HepG2 (cell line): ENCODE measurements around the gene PSD4. TPM values are rescaled to one million over a fixed set of nuclear protein-coding genes. Genes with fewer than 3 reads are reported as not detected.
A peak's percentile ranks its signal among the peaks of the same experiment; 100 is the strongest.

Source experiments
- AGO2 ChIP-seq: fragments of 200-400 bp; formaldehyde crosslinking; optimal IDR thresholded peaks from 2 replicates; pipeline ENCODE3; 2017; ENCODE audit warnings: mild to moderate bottlenecking, low read depth, low read length, moderate library complexity
- AHR ChIP-seq: IDR thresholded peaks from 2 replicates; pipeline ENCODE4 v1.6.1; 2018; ENCODE audit warnings: missing genetic modification reagents, missing compliant biosample characterization
- CBX5 ChIP-seq: sonication (generic); formaldehyde crosslinking; IDR thresholded peaks from 2 replicates; pipeline ENCODE4 v1.4.0; 2020; ENCODE audit warnings: missing genetic modification reagents, borderline replicate concordance
- ELF4 ChIP-seq: sonication (generic); formaldehyde crosslinking; IDR thresholded peaks from 2 replicates; pipeline ENCODE4 v1.5.0; 2020; ENCODE audit warnings: missing genetic modification reagents, mild to moderate bottlenecking, moderate library complexity, borderline replicate concordance
- FOXA3 ChIP-seq: IDR thresholded peaks from 2 replicates; pipeline ENCODE4 v1.6.1; 2016; ENCODE audit warnings: missing genetic modification reagents, missing compliant biosample characterization
- JUND ChIP-seq: sonication (generic); formaldehyde crosslinking; IDR thresholded peaks from 2 replicates; pipeline ENCODE4 v1.8.0; 2022; ENCODE audit warnings: mild to moderate bottlenecking, missing genetic modification reagents
- KDM5B ChIP-seq: sonication (generic); formaldehyde crosslinking; IDR thresholded peaks from 2 replicates; pipeline ENCODE4 v1.4.0; 2020; ENCODE audit warnings: missing genetic modification reagents, mild to moderate bottlenecking, borderline replicate concordance
- KLF9 ChIP-seq: IDR thresholded peaks from 2 replicates; pipeline ENCODE4 v1.6.1; 2016; ENCODE audit warnings: low read depth
- PTBP1 ChIP-seq: fragments of 200-400 bp; formaldehyde crosslinking; IDR thresholded peaks from 2 replicates; pipeline ENCODE4 v1.6.1; 2018; ENCODE audit warnings: low read length, low read depth; ENCODE audit not compliant: poor library complexity, severe bottlenecking
- TBX3 ChIP-seq: fragments of 450-650 bp; IDR thresholded peaks from 2 replicates; pipeline ENCODE4 v1.6.1; 2017; ENCODE audit warnings: antibody characterized with exemption, mild to moderate bottlenecking, inconsistent platforms, borderline replicate concordance
- ZFP1 ChIP-seq: IDR thresholded peaks from 2 replicates; pipeline ENCODE4 v1.6.1; 2016
- ZFP41 ChIP-seq: sonication (generic); formaldehyde crosslinking; IDR thresholded peaks from 2 replicates; pipeline ENCODE4 v1.4.0; 2020; ENCODE audit warnings: mild to moderate bottlenecking, missing genetic modification reagents, borderline replicate concordance
- ZNF264 ChIP-seq: sonication (generic); formaldehyde crosslinking; IDR thresholded peaks from 2 replicates; pipeline ENCODE4 v1.4.0; 2020; ENCODE audit warnings: missing genetic modification reagents
- ZNF296 ChIP-seq: sonication (generic); formaldehyde crosslinking; conservative IDR thresholded peaks from 2 replicates; pipeline ENCODE4 v1.5.0; 2020; ENCODE audit warnings: mild to moderate bottlenecking, missing genetic modification reagents
- ZNF329 ChIP-seq: sonication (generic); formaldehyde crosslinking; IDR thresholded peaks from 2 replicates; pipeline ENCODE4 v1.9.0; 2021; ENCODE audit warnings: low read depth, mild to moderate bottlenecking, missing genetic modification reagents
- ZNF724P ChIP-seq: sonication (generic); formaldehyde crosslinking; IDR thresholded peaks from 2 replicates; pipeline ENCODE4 v1.8.0; 2022; ENCODE audit warnings: missing genetic modification reagents, borderline replicate concordance
- ZNF761 ChIP-seq: sonication (generic); formaldehyde crosslinking; conservative IDR thresholded peaks from 2 replicates; pipeline ENCODE4 v1.4.0; 2020; ENCODE audit warnings: mild to moderate bottlenecking, missing genetic modification reagents
- ZSCAN21 ChIP-seq: sonication (generic); formaldehyde crosslinking; IDR thresholded peaks from 2 replicates; pipeline ENCODE4 v1.8.0; 2022; ENCODE audit warnings: mild to moderate bottlenecking, missing genetic modification reagents, moderate library complexity, borderline replicate concordance
- polyA plus RNA-seq, 8 experiments: library from polyadenylated mRNA; depleted of rRNA in 3 of 8; stranded (reverse) in 7 of 8; unstranded in 1 of 8; fragments of >200 nt; fragmentation: Illumina TruSeq in 4 of 8; extraction: Trizol in 4 of 8; gene quantifications; 2 replicates each; pipeline versions ENCODE4 v1.2.1 to v1.2.3, GENCODE V29; 2011 to 2016; ENCODE audit warnings: low read depth in 4 of 8, missing spikeins in 1 of 8, mixed read lengths in 1 of 8; ENCODE audit not compliant: insufficient read depth in 1 of 8
- total RNA-seq, 5 experiments: library from RNA; depleted of rRNA; stranded (reverse); fragments of >200 nt; fragmentation: Illumina TruSeq; extraction: Trizol; gene quantifications; 2 replicates each; pipeline ENCODE4 v1.2.3, GENCODE V29; 2016; ENCODE audit warnings: low read depth in 1 of 5
- TF ChIP-seq, protein P1 (sequence below): sonication (generic); formaldehyde crosslinking; IDR thresholded peaks from 2 replicates; pipeline ENCODE4 v1.8.0; 2022; ENCODE audit warnings: low read depth, missing genetic modification reagents
- TF ChIP-seq, protein P2 (sequence below): IDR thresholded peaks from 2 replicates; pipeline ENCODE4 v1.6.1; 2016; ENCODE audit warnings: mild to moderate bottlenecking
- TF ChIP-seq, protein P3 (sequence below): sonication (generic); formaldehyde crosslinking; IDR thresholded peaks from 2 replicates; pipeline ENCODE4 v1.8.0; 2022; ENCODE audit warnings: missing genetic modification reagents, mild to moderate bottlenecking, borderline replicate concordance

The PSD4 gene
- total and polyA plus RNA-seq, 2 of the 13 experiments (the other 11 are each of a cell fraction or from before 2014, with no cell fraction given): 5.8 to 9.4 TPM

DNA sequence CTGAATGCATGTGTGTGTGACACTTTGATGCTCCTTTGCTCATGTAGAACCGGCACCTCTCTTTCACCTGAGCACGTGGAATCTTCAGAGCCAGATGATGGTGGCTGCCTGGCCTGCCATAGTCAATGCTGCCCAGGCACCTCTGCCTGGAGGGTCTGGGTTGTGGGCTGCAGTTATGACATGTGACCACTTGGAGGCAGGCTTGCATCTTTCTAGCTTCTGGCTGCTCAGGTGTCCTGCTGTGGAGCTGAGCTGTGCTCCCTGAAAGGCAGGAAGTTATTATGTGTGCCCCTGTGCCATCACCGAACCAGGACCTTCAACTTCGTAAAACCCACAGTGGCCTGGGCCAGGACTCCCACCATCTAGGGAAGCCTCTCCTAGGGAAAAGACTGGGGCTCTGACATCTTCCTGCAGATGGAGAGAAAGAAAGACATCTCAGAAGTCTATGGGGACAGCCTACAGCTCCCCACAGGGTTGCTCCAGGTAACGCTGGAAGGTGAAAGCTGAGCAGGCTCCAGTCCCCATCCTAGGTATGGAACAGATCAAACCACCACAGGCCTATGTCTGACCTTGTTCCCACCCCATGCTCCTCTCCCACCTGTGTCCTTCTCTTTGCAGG lies 30.2 kb downstream of the PSD4 start (continued):
- no peak; the same call in 1 of the 2 replicates for TF ChIP-seq ZSCAN21 (CRISPR knock-in tag)
- TF ChIP-seq, protein P1, sequence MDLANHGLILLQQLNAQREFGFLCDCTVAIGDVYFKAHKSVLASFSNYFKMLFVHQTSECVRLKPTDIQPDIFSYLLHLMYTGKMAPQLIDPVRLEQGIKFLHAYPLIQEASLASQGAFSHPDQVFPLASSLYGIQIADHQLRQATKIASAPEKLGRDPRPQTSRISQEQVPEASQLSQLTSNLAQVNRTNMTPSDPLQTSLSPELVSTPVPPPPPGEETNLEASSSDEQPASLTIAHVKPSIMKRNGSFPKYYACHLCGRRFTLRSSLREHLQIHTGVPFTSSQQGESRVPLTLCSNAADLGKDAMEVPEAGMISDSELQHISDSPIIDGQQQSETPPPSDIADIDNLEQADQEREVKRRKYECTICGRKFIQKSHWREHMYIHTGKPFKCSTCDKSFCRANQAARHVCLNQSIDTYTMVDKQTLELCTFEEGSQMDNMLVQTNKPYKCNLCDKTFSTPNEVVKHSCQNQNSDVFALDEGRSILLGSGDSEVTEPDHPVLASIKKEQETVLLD (CRISPR knock-in tag): no peak
- TF ChIP-seq KLF9: no peak
- 0 out of 2 replicates have a peak, but pooled peaks have one; percentile 58 for TF ChIP-seq AHR (CRISPR knock-in tag)
- no peak for TF ChIP-seq KDM5B (CRISPR knock-in tag)
- TF ChIP-seq, protein P2, sequence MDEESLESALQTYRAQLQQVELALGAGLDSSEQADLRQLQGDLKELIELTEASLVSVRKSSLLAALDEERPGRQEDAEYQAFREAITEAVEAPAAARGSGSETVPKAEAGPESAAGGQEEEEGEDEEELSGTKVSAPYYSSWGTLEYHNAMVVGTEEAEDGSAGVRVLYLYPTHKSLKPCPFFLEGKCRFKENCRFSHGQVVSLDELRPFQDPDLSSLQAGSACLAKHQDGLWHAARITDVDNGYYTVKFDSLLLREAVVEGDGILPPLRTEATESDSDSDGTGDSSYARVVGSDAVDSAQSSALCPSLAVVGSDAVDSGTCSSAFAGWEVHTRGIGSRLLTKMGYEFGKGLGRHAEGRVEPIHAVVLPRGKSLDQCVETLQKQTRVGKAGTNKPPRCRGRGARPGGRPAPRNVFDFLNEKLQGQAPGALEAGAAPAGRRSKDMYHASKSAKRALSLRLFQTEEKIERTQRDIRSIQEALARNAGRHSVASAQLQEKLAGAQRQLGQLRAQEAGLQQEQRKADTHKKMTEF (CRISPR knock-in tag): no peak
- TF ChIP-seq, protein P3, sequence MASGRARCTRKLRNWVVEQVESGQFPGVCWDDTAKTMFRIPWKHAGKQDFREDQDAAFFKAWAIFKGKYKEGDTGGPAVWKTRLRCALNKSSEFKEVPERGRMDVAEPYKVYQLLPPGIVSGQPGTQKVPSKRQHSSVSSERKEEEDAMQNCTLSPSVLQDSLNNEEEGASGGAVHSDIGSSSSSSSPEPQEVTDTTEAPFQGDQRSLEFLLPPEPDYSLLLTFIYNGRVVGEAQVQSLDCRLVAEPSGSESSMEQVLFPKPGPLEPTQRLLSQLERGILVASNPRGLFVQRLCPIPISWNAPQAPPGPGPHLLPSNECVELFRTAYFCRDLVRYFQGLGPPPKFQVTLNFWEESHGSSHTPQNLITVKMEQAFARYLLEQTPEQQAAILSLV (CRISPR knock-in tag): no peak; the same call in 1 of the 2 replicates
- peak; percentile 54; the same call in 1 of the 2 replicates for TF ChIP-seq FOXA3 (CRISPR knock-in tag)
- TF ChIP-seq ELF4 (CRISPR knock-in tag): no peak
- no peak for TF ChIP-seq AGO2
- no peak for TF ChIP-seq ZNF264
- peak; percentile 51; the same call in 1 of the 2 replicates for TF ChIP-seq ZNF761 (CRISPR knock-in tag)
- 0 out of 2 replicates have a peak, but pooled peaks have one; percentile 28 for TF ChIP-seq ZFP1 (CRISPR knock-in tag)
- TF ChIP-seq PTBP1: no peak
- peak; percentile 66; the same call in 1 of the 2 replicates for TF ChIP-seq ZFP41 (CRISPR knock-in tag)
- no peak for TF ChIP-seq ZNF724P (CRISPR knock-in tag)
- no peak for TF ChIP-seq ZNF296 (CRISPR knock-in tag)
- no peak for TF ChIP-seq JUND (CRISPR knock-in tag)
- peak; percentile 88 for TF ChIP-seq CBX5 (CRISPR knock-in tag)
- TF ChIP-seq TBX3: no peak
- no peak for TF ChIP-seq ZNF329 (CRISPR knock-in tag)
